HepG2 (cell line): ENCODE data around the gene OPRD1. TPM values are rescaled to one million over a fixed set of nuclear protein-coding genes. Genes with fewer than 3 reads are reported as not detected.

Experiments
- ATAC-seq: fragments of 200-7000 bp; cut with Tn5 transposase; 3 replicates; pipeline ENCODE4 v1.9.1; 2020; ENCODE audit warnings: mild to moderate bottlenecking, moderate library complexity
- BruUV-seq: library from RNA; stranded (reverse); fragments of 400-500 nt; replicated peaks from 2 replicates; lab custom pipeline; 2021; lab: Mats Ljungman, UMichigan
- CTCF ChIA-PET: fragments of 300-600 bp; formaldehyde crosslinking; extraction: SDS; loops from one replicate; lab custom pipeline; 2021; ENCODE audit warnings: low total read pairs, inconsistent platforms, low intra/inter-chr PET ratio; lab: Yijun Ruan, JAX
- POLR2A ChIA-PET: fragments of 350-600 bp; sonication (Branson Sonifier 250); formaldehyde crosslinking; loops from one replicate; lab custom pipeline; 2020; ENCODE audit warnings: antibody characterized with exemption, inconsistent platforms; lab: Yijun Ruan, JAX
- DNase-seq: peaks from one replicate; pipeline ENCODE4 v3.0.0-alpha.2; 2015; ENCODE audit warnings: low spot score
- FAIRE-seq: peaks from 3 replicates; lab custom pipeline; 2011; peaks lifted over from hg19 to GRCh38; lab: Jason Lieb, UNC
- H2AFZ ChIP-seq: one replicate; pipeline ENCODE4 v1.6.1; 2011; ENCODE audit warnings: low read length, inconsistent platforms
- H3K27ac ChIP-seq: fragments of 300-600 bp; 3 replicates; pipeline ENCODE4 v1.8.0; 2011; ENCODE audit warnings: mixed run types, mild to moderate bottlenecking, mixed read lengths, low read length, inconsistent platforms; ENCODE audit not compliant: insufficient read depth; ENCODE audit errors: extremely low read length
- H3K27me3 ChIP-seq, 2 experiments: fragments of 200-600 bp in 1 of 2; 2 replicates in 1 of 2; 3 replicates in 1 of 2; pipeline versions ENCODE4 v1.6.0 to v1.8.0; 2011; ENCODE audit warnings: low read length in 2 of 2, mild to moderate bottlenecking in 2 of 2, moderate library complexity in 2 of 2, inconsistent platforms in 1 of 2; ENCODE audit not compliant: insufficient read depth in 2 of 2, control insufficient read depth in 1 of 2
- H3K36me3 ChIP-seq, 2 experiments: fragments of 200-600 bp in 1 of 2; replicated peaks in 1 of 2; 2 replicates in 1 of 2; 3 replicates in 1 of 2; pipeline versions ENCODE4 v1.5.1 to v1.8.0; 2011; ENCODE audit warnings: low read length in 2 of 2, inconsistent platforms in 1 of 2; ENCODE audit not compliant: insufficient read depth in 2 of 2, control insufficient read depth in 1 of 2
- H3K4me1 ChIP-seq: 2 replicates; pipeline ENCODE4 v1.5.1; 2012; ENCODE audit warnings: low read length, inconsistent platforms; ENCODE audit not compliant: insufficient read depth
- H3K4me2 ChIP-seq: 2 replicates; pipeline ENCODE4 v1.6.0; 2011; ENCODE audit warnings: low read depth, low read length, inconsistent platforms
- H3K4me3 ChIP-seq, 3 experiments: fragments of 200-600 bp in 1 of 3; sonication (generic), shearing (Covaris generic) in 1 of 3; replicated peaks in 1 of 3; 2 replicates each; pipeline ENCODE4 v1.5.1; 2011 to 2016; ENCODE audit warnings: low read length in 3 of 3, inconsistent platforms in 2 of 3, low read depth in 2 of 3, mild to moderate bottlenecking in 2 of 3, control low read depth in 1 of 3, mixed read lengths in 1 of 3; ENCODE audit not compliant: insufficient read depth in 1 of 3
- H3K79me2 ChIP-seq: one replicate; pipeline ENCODE4 v1.6.1; 2011; ENCODE audit warnings: low read length, inconsistent platforms; ENCODE audit not compliant: insufficient read depth
- H3K9ac ChIP-seq: 2 replicates; pipeline ENCODE4 v1.6.0; 2011; ENCODE audit warnings: mild to moderate bottlenecking, low read depth, low read length, inconsistent platforms; ENCODE audit not compliant: insufficient read depth
- H3K9me3 ChIP-seq: 2 replicates; pipeline ENCODE4 v1.5.1; 2012; ENCODE audit warnings: mild to moderate bottlenecking, low read length
- H4K20me1 ChIP-seq: 2 replicates; pipeline ENCODE4 v1.6.0; 2011; ENCODE audit warnings: inconsistent platforms, mild to moderate bottlenecking, low read length, moderate library complexity; ENCODE audit not compliant: insufficient read depth
- SALL1 ChIP-seq: sonication (generic); formaldehyde crosslinking; IDR thresholded peaks from 2 replicates; pipeline ENCODE4 v1.8.0; 2022; ENCODE audit warnings: mild to moderate bottlenecking, missing genetic modification reagents
- ZFX ChIP-seq: sonication (generic); formaldehyde crosslinking; IDR thresholded peaks from 2 replicates; pipeline ENCODE4 v1.4.0; 2020; ENCODE audit warnings: mild to moderate bottlenecking, low read depth, missing genetic modification reagents, moderate library complexity
- ZNF230 ChIP-seq: sonication (generic); formaldehyde crosslinking; IDR thresholded peaks from 2 replicates; pipeline ENCODE4 v1.4.0; 2020; ENCODE audit warnings: mild to moderate bottlenecking, missing genetic modification reagents
- ZNF589 ChIP-seq: sonication (generic); formaldehyde crosslinking; conservative IDR thresholded peaks from 2 replicates; pipeline ENCODE4 v1.8.0; 2022; ENCODE audit warnings: mild to moderate bottlenecking, moderate library complexity, missing genetic modification reagents
- WGBS: methylation state at CpG from one replicate; pipeline ENCODE4 v1.1.6; 2017; ENCODE audit warnings: low lambda C conversion rate; 5-methylcytosine and 5-hydroxymethylcytosine counted together
- in situ Hi-C: cut with HindIII; loops from 2 replicates; pipeline ENCODE4 v1.10.0; 2017; ENCODE audit warnings: low pct_unique_long_range_greater_than_20kb; ENCODE audit not compliant: extremely low pct_ligation_motif_present
- intact Hi-C: fragments of 100-400 bp; cut with micrococcal nuclease; formaldehyde crosslinking; loops from one replicate; pipeline ENCODE4 v1.10.0; 2022; ENCODE audit not compliant: unreplicated experiment
- polyA plus RNA-seq, 8 experiments: library from polyadenylated mRNA; depleted of rRNA in 3 of 8; stranded (reverse) in 7 of 8; unstranded in 1 of 8; fragments of >200 nt; fragmentation: Illumina TruSeq in 4 of 8; extraction: Trizol in 4 of 8; gene quantifications; 2 replicates each; pipeline versions ENCODE4 v1.2.1 to v1.2.3, GENCODE V29; 2011 to 2016; ENCODE audit warnings: low read depth in 4 of 8, missing spikeins in 1 of 8, mixed read lengths in 1 of 8; ENCODE audit not compliant: insufficient read depth in 1 of 8
- total RNA-seq, 5 experiments: library from RNA; depleted of rRNA; stranded (reverse); fragments of >200 nt; fragmentation: Illumina TruSeq; extraction: Trizol; gene quantifications; 2 replicates each; pipeline ENCODE4 v1.2.3, GENCODE V29; 2016; ENCODE audit warnings: low read depth in 1 of 5
- TF ChIP-seq, protein P1 (sequence below): sonication (generic); formaldehyde crosslinking; IDR thresholded peaks from 2 replicates; pipeline ENCODE4 v1.5.1; 2020; ENCODE audit warnings: mild to moderate bottlenecking, missing genetic modification reagents, moderate library complexity
- TF ChIP-seq, protein P2 (sequence below): sonication (generic); formaldehyde crosslinking; IDR thresholded peaks from 2 replicates; pipeline ENCODE4 v1.5.1; 2020; ENCODE audit warnings: mild to moderate bottlenecking, missing genetic modification reagents, moderate library complexity
- TF ChIP-seq, protein P3 (sequence below), 2 experiments: sonication (generic) in 1 of 2; formaldehyde crosslinking in 1 of 2; IDR thresholded peaks; 2 replicates each; pipeline versions ENCODE4 v1.4.0 to v1.6.1; 2018 to 2020; ENCODE audit warnings: missing genetic modification reagents in 2 of 2, borderline replicate concordance in 1 of 2, low read depth in 1 of 2, mild to moderate bottlenecking in 1 of 2, missing biosample characterization in 1 of 2
- TF ChIP-seq, protein P4 (sequence below): sonication (generic); formaldehyde crosslinking; IDR thresholded peaks from 2 replicates; pipeline ENCODE4 v1.4.0; 2020; ENCODE audit warnings: missing genetic modification reagents
- TF ChIP-seq, protein P5 (sequence below): sonication (generic); formaldehyde crosslinking; IDR thresholded peaks from 2 replicates; pipeline ENCODE4 v1.5.1; 2020; ENCODE audit warnings: missing genetic modification reagents, mild to moderate bottlenecking, borderline replicate concordance

Gene OPRD1
- total and polyA plus RNA-seq, 2 of the 13 experiments (the other 11 are each of a cell fraction or from before 2014, with no cell fraction given): 0.02 to 0.03 TPM

DNA sequence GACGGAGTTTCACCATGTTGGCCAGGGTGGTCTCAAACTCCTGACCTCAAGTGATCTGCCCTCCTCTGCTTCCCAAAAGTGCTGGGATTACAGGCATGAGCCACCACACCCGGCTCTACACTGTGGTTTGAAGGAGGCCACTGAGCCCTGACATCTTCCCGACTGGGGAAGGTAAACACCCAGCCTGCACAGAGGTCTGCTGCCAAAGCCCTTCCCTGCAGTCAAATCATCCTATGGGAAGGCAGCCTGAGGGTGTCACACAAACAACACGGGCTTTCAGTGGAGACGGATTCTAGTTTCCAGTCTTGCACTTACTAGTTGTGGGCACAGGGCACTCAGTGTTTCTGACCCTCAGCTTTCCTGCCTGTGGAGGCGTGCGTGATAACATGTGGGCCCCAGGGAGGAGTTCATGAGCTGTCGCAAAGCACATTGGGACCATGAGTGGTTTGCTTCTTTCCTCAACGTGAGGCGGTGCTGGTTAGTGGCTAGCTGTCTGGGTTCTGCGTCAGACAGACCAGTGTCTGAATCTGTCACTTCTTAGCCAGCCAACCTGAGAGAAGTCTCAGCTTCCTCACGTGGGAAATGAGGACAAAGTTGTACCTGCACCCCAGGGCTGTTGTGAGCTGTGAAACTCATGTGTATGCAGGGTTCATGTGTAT, 21.5 kb upstream of the OPRD1 start:
- Histone ChIP-seq H2AFZ (peak overlapping the region; percentile 90), H3K27me3 (peaks cover 2 to 15% of the 10 kb centered on the region in 2 experiments; a peak in 2 of 5 replicates), H3K4me2 (peak overlapping the region; percentile 77), H3K27ac (no peak overlapping the region), H3K9ac (no peak overlapping the region), H4K20me1 (no peaks in the 10 kb centered on the region), H3K9me3 (no peaks in the 10 kb centered on the region), H3K79me2 (no peaks in the 10 kb centered on the region), H3K4me3 (peak overlapping the region in 1 of 3 experiments; percentile 50; a peak in 1 of 6 replicates), H3K36me3 (no peaks in the 10 kb centered on the region), H3K4me1 (peaks cover 28% of the 10 kb centered on the region)
- ATAC-seq (peak; percentile 71), DNase-seq (peak; percentile 21), FAIRE-seq (peak; percentile 15)
- in situ Hi-C loops (loop anchor here (25.0 kb wide), 1 partner anchor 247 kb away; no protein-coding TSS in a partner anchor), intact Hi-C loops (no loop called here)
- ChIA-PET CTCF (no interaction called here), POLR2A (no interaction called here)
- no TSS peak for BruUV-seq
- WGBS: 13% methylated on average over 7 of the region's 12 CpGs
- TF ChIP-seq ZFX (CRISPR knock-in tag) (peak; percentile 46; the same call in 1 of the 2 replicates), ZNF230 (CRISPR knock-in tag) (peak; percentile 31; the same call in 1 of the 2 replicates), ZNF589 (CRISPR knock-in tag) (0 out of 2 replicates have a peak, but pooled peaks have one; percentile 34), SALL1 (CRISPR knock-in tag) (peak; percentile 63)
- TF ChIP-seq, protein P1, sequence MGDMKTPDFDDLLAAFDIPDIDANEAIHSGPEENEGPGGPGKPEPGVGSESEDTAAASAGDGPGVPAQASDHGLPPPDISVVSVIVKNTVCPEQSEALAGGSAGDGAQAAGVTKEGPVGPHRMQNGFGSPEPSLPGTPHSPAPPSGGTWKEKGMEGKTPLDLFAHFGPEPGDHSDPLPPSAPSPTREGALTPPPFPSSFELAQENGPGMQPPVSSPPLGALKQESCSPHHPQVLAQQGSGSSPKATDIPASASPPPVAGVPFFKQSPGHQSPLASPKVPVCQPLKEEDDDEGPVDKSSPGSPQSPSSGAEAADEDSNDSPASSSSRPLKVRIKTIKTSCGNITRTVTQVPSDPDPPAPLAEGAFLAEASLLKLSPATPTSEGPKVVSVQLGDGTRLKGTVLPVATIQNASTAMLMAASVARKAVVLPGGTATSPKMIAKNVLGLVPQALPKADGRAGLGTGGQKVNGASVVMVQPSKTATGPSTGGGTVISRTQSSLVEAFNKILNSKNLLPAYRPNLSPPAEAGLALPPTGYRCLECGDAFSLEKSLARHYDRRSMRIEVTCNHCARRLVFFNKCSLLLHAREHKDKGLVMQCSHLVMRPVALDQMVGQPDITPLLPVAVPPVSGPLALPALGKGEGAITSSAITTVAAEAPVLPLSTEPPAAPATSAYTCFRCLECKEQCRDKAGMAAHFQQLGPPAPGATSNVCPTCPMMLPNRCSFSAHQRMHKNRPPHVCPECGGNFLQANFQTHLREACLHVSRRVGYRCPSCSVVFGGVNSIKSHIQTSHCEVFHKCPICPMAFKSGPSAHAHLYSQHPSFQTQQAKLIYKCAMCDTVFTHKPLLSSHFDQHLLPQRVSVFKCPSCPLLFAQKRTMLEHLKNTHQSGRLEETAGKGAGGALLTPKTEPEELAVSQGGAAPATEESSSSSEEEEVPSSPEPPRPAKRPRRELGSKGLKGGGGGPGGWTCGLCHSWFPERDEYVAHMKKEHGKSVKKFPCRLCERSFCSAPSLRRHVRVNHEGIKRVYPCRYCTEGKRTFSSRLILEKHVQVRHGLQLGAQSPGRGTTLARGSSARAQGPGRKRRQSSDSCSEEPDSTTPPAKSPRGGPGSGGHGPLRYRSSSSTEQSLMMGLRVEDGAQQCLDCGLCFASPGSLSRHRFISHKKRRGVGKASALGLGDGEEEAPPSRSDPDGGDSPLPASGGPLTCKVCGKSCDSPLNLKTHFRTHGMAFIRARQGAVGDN: peak; percentile 91
- TF ChIP-seq, protein P2, sequence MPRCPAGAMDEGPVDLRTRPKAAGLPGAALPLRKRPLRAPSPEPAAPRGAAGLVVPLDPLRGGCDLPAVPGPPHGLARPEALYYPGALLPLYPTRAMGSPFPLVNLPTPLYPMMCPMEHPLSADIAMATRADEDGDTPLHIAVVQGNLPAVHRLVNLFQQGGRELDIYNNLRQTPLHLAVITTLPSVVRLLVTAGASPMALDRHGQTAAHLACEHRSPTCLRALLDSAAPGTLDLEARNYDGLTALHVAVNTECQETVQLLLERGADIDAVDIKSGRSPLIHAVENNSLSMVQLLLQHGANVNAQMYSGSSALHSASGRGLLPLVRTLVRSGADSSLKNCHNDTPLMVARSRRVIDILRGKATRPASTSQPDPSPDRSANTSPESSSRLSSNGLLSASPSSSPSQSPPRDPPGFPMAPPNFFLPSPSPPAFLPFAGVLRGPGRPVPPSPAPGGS: peak; percentile 75; the same call in 1 of the 2 replicates
- TF ChIP-seq, protein P3, sequence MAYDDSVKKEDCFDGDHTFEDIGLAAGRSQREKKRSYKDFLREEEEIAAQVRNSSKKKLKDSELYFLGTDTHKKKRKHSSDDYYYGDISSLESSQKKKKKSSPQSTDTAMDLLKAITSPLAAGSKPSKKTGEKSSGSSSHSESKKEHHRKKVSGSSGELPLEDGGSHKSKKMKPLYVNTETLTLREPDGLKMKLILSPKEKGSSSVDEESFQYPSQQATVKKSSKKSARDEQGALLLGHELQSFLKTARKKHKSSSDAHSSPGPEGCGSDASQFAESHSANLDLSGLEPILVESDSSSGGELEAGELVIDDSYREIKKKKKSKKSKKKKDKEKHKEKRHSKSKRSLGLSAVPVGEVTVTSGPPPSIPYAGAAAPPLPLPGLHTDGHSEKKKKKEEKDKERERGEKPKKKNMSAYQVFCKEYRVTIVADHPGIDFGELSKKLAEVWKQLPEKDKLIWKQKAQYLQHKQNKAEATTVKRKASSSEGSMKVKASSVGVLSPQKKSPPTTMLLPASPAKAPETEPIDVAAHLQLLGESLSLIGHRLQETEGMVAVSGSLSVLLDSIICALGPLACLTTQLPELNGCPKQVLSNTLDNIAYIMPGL (CRISPR knock-in tag; IDR thresholded peaks at IDR 0.05; ENCODE audit: borderline replicate concordance in 1 of 2, low read depth in 1 of 2): peak in 1 of 2 experiments; percentile 37; a peak in 1 of 4 replicates
- TF ChIP-seq, protein P4, sequence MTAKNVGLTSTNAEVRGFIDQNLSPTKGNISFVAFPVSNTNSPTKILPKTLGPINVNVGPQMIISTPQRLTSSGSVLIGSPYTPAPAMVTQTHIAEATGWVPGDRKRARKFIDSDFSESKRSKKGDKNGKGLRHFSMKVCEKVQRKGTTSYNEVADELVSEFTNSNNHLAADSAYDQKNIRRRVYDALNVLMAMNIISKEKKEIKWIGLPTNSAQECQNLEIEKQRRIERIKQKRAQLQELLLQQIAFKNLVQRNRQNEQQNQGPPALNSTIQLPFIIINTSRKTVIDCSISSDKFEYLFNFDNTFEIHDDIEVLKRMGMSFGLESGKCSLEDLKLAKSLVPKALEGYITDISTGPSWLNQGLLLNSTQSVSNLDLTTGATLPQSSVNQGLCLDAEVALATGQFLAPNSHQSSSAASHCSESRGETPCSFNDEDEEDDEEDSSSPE (CRISPR knock-in tag): 0 out of 2 replicates have a peak, but pooled peaks have one; percentile 33
- TF ChIP-seq, protein P5, sequence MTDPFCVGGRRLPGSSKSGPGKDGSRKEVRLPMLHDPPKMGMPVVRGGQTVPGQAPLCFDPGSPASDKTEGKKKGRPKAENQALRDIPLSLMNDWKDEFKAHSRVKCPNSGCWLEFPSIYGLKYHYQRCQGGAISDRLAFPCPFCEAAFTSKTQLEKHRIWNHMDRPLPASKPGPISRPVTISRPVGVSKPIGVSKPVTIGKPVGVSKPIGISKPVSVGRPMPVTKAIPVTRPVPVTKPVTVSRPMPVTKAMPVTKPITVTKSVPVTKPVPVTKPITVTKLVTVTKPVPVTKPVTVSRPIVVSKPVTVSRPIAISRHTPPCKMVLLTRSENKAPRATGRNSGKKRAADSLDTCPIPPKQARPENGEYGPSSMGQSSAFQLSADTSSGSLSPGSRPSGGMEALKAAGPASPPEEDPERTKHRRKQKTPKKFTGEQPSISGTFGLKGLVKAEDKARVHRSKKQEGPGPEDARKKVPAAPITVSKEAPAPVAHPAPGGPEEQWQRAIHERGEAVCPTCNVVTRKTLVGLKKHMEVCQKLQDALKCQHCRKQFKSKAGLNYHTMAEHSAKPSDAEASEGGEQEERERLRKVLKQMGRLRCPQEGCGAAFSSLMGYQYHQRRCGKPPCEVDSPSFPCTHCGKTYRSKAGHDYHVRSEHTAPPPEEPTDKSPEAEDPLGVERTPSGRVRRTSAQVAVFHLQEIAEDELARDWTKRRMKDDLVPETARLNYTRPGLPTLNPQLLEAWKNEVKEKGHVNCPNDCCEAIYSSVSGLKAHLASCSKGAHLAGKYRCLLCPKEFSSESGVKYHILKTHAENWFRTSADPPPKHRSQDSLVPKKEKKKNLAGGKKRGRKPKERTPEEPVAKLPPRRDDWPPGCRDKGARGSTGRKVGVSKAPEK (CRISPR knock-in tag): no peak
